Sigmoid colon (tissue), 4 donors: Measurements from ENCODE around the gene PEX5L.

Source experiments
- EP300 ChIP-seq, 4 donors: sonication (generic); formaldehyde crosslinking; IDR thresholded peaks; one replicate each; pipeline ENCODE4 v1.6.1; 2017; ENCODE audit warnings: antibody characterized with exemption in 4 of 4
- POLR2A ChIP-seq, 2 donors: fragments of 450-650 bp; IDR thresholded peaks; one replicate each; pipeline ENCODE4 v1.6.1; 2016; ENCODE audit warnings: antibody characterized with exemption in 2 of 2, mild to moderate bottlenecking in 2 of 2, moderate library complexity in 2 of 2
- POLR2AphosphoS5 ChIP-seq, 4 donors: sonication (generic); formaldehyde crosslinking; IDR thresholded peaks; one replicate each; pipeline ENCODE4 v1.6.1; 2017; ENCODE audit warnings: antibody characterized with exemption in 4 of 4
- TF ChIP-seq, protein P1 (sequence below), 4 experiments: fragments of 450-650 bp in 3 of 4; fragments of 200-600 bp in 1 of 4; IDR thresholded peaks; one replicate each; pipeline ENCODE4 v1.5.1; 2016 to 2019; ENCODE audit warnings: antibody characterized with exemption in 4 of 4, mild to moderate bottlenecking in 3 of 4, moderate library complexity in 2 of 4

DNA sequence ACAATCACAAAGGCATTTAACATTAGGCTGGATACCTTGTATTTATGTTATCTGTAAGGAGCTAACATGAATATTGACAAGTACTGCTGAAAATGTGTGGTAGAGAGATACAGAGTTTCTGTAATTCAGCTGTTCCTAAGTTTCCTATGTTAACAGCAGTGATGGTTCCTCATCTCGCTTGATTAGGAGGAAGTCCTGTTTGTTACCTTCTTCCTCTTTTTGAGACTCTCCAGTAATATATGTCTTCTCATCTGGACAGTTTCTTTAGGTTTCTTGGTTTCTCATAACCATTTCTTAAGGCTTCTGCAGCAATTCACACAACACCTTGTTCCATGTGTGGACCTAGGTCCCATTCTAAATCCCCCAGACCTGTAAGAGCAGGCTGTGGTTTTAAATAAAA is 11.4 kb upstream of the PEX5L start:
- TF ChIP-seq, protein P1, sequence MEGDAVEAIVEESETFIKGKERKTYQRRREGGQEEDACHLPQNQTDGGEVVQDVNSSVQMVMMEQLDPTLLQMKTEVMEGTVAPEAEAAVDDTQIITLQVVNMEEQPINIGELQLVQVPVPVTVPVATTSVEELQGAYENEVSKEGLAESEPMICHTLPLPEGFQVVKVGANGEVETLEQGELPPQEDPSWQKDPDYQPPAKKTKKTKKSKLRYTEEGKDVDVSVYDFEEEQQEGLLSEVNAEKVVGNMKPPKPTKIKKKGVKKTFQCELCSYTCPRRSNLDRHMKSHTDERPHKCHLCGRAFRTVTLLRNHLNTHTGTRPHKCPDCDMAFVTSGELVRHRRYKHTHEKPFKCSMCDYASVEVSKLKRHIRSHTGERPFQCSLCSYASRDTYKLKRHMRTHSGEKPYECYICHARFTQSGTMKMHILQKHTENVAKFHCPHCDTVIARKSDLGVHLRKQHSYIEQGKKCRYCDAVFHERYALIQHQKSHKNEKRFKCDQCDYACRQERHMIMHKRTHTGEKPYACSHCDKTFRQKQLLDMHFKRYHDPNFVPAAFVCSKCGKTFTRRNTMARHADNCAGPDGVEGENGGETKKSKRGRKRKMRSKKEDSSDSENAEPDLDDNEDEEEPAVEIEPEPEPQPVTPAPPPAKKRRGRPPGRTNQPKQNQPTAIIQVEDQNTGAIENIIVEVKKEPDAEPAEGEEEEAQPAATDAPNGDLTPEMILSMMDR (IDR thresholded peaks at IDR 0.05), result no peak
- TF ChIP-seq EP300 (IDR thresholded peaks at IDR 0.05) (no peak), POLR2A (IDR thresholded peaks at IDR 0.05) (no peak), POLR2AphosphoS5 (IDR thresholded peaks at IDR 0.05) (no peak)
